Spleen (tissue), 11 donors: ENCODE measurements around the gene CNPPD1. TPM values are rescaled to one million over a fixed set of nuclear protein-coding genes. Genes with fewer than 3 reads are reported as not detected.

Experiments
- DNase-seq: peaks from one replicate; pipeline ENCODE4 v3.0.0-alpha.2; 2020
- H3K27ac ChIP-seq, 8 donors: fragments of 200-600 bp; sonication (generic) in 7 of 8; 1 replicate in 4 of 8; 2 replicates in 4 of 8; pipeline versions ENCODE4 v1.5.0 to v1.8.0; 2016 to 2021; ENCODE audit warnings: inconsistent platforms in 4 of 8, mild to moderate bottlenecking in 4 of 8, moderate library complexity in 1 of 8
- H3K27me3 ChIP-seq, 7 donors: fragments of 200-600 bp; sonication (generic) in 6 of 7; replicated peaks in 1 of 7; 1 replicate in 4 of 7; 2 replicates in 3 of 7; pipeline versions ENCODE4 v1.5.0 to v1.8.0; 2016 to 2021; ENCODE audit warnings: inconsistent platforms in 3 of 7, mild to moderate bottlenecking in 1 of 7
- H3K36me3 ChIP-seq, 6 donors: fragments of 200-600 bp; sonication (generic) in 5 of 6; 1 replicate in 4 of 6; 2 replicates in 2 of 6; pipeline versions ENCODE4 v1.5.0 to v1.8.0; 2016 to 2021; ENCODE audit warnings: inconsistent platforms in 2 of 6
- H3K4me1 ChIP-seq, 6 donors: fragments of 200-600 bp; sonication (generic) in 5 of 6; 1 replicate in 3 of 6; 2 replicates in 3 of 6; pipeline versions ENCODE4 v1.5.0 to v1.8.0; 2016 to 2021; ENCODE audit warnings: inconsistent platforms in 3 of 6
- H3K4me3 ChIP-seq, 8 donors: fragments of 200-600 bp; sonication (generic) in 7 of 8; 1 replicate in 4 of 8; 2 replicates in 4 of 8; pipeline versions ENCODE4 v1.5.0 to v1.8.0; 2016 to 2021; ENCODE audit warnings: inconsistent platforms in 4 of 8, mild to moderate bottlenecking in 4 of 8, moderate library complexity in 2 of 8
- H3K9me3 ChIP-seq, 8 donors: fragments of 200-600 bp; sonication (generic) in 7 of 8; 1 replicate in 4 of 8; 2 replicates in 4 of 8; pipeline versions ENCODE4 v1.5.0 to v1.8.0; 2016 to 2021; ENCODE audit warnings: inconsistent platforms in 4 of 8
- CTCF ChIP-seq, 11 experiments: fragments of 200-600 bp in 7 of 11; fragments of 450-650 bp in 4 of 11; sonication (generic) in 4 of 11; IDR thresholded peaks in 8 of 11; conservative IDR thresholded peaks in 3 of 11; 1 replicate in 7 of 11; 2 replicates in 4 of 11; pipeline versions ENCODE4 v1.4.0 to v1.8.0; 2016 to 2021; ENCODE audit warnings: antibody characterized with exemption in 11 of 11, inconsistent platforms in 4 of 11, mild to moderate bottlenecking in 1 of 11
- POLR2A ChIP-seq, 3 donors: fragments of 450-650 bp; IDR thresholded peaks; one replicate each; pipeline ENCODE4 v1.5.1; 2017; ENCODE audit warnings: antibody characterized with exemption in 3 of 3, mild to moderate bottlenecking in 1 of 3
- POLR2AphosphoS5 ChIP-seq, 3 donors: sonication (generic); formaldehyde crosslinking; IDR thresholded peaks; one replicate each; pipeline ENCODE4 v1.5.1; 2017; ENCODE audit warnings: antibody characterized with exemption in 3 of 3
- WGBS, 5 donors: extraction: QIAGEN DNeasy Blood & Tissue Kit in 3 of 5; methylation state at CpG; one replicate each; pipeline versions ENCODE4 v1.1.5 to v1.1.7; 2013 to 2018; 5-methylcytosine and 5-hydroxymethylcytosine counted together
- intact Hi-C: fragments of 100-400 bp; cut with DNase I; formaldehyde crosslinking; loops from one replicate; pipeline ENCODE4 v1.15.0; 2023; ENCODE audit warnings: low total_unique reads
- polyA plus RNA-seq, 3 donors: library from polyadenylated mRNA; stranded (reverse); fragments of 200-250 nt; gene quantifications; one replicate each; pipeline ENCODE4 v1.2.1, GENCODE V29; 2013
- total RNA-seq, 7 donors: library from RNA; depleted of rRNA in 3 of 7; stranded (reverse); fragments of >200 nt in 3 of 7; fragmentation: NEBNext Ultra II Directional in 4 of 7; extraction: Animal tissue kit (Norgen Biotek cat#: 25700) in 4 of 7; gene quantifications; one replicate each; pipeline versions ENCODE4 v1.1.0 to v1.2.1, GENCODE V29; 2016 to 2021
- donor health status: healthy with polysubstance abuse.
- donor health status: DM: no; HTN: no; CAD: no; lungs with moderate emphysema.
- donor health status: DM: no; HTN: no; CAD: no.
- donor health status: Bipolar disorder and iron deficiency.
- donor health status: healthy.
- donor health status: DM: no; HTN: no; CAD: no.
- donor health status: DM: yes; HTN: yes; CAD: no.

Gene CNPPD1
- total and polyA plus RNA-seq, 10 donors, result 51.3 to 80.8 (median 65.2) TPM

GRCh38 chr2:219174801-219175200 is 1.9 kb downstream of the CNPPD1 start:
- H3K36me3 ChIP-seq, result peaks cover 0 to 55% (median 40%) of the 10 kb centered on the region in 6 donors
- intact Hi-C loops, result loop anchor here (5.0 kb wide), 1 partner anchor 32 kb away; the partner anchor contains the start of gene ZFAND2B
- no peak for TF ChIP-seq CTCF (IDR thresholded peaks at IDR 0.05 in 8 of 11, conservative IDR thresholded peaks at IDR 0.05 in 3 of 11)
- no peak for TF ChIP-seq POLR2A (IDR thresholded peaks at IDR 0.05)
- peaks cover 27 to 83% (median 48%) of the 10 kb centered on the region in 6 donors for H3K4me1 ChIP-seq
- no peak for DNase-seq
- no peaks in the 10 kb centered on the region for H3K9me3 ChIP-seq
- no peaks in the 10 kb centered on the region for H3K27me3 ChIP-seq
- H3K27ac ChIP-seq, result peak overlapping the region in 1 of 8 donors; percentile 48
- WGBS, 5 donors, result 90 to 95% (median 91%) methylated on average over 7 of the region's 7 CpGs
- H3K4me3 ChIP-seq, result no peak overlapping the region

- H3K9me3 ChIP-seq, result no peaks in the 10 kb centered on the region
- intact Hi-C loops, result loop anchor here (5.0 kb wide), 1 partner anchor 33 kb away; the partner anchor contains the start of gene ZFAND2B
Measured at GRCh38 chr2:219174146-219174545, 2.6 kb downstream of the CNPPD1 start.

GRCh38 chr2:219173176-219173575 is 3.5 kb downstream of the CNPPD1 start:
- Histone ChIP-seq H3K9me3 (no peaks in the 10 kb centered on the region), H3K36me3 (peaks cover 0 to 50% (median 35%) of the 10 kb centered on the region in 6 donors), H3K27me3 (no peaks in the 10 kb centered on the region), H3K4me3 (no peak overlapping the region), H3K27ac (peak overlapping the region in 1 of 8 donors; percentile 74), H3K4me1 (peaks cover 19 to 77% (median 34%) of the 10 kb centered on the region in 6 donors)
- WGBS, 5 donors, result 91 to 97% (median 94%) methylated on average over 6 of the region's 6 CpGs
- intact Hi-C loops, result loop anchor here (5.0 kb wide), 1 partner anchor 34 kb away; the partner anchor contains the start of gene ZFAND2B
- DNase-seq, result no peak
- no peak for TF ChIP-seq CTCF (IDR thresholded peaks at IDR 0.05 in 8 of 11, conservative IDR thresholded peaks at IDR 0.05 in 3 of 11)
- no peak for TF ChIP-seq POLR2AphosphoS5 (IDR thresholded peaks at IDR 0.05)

More at GRCh38 chr2:219174146-219174545, 2.6 kb downstream of the CNPPD1 start:
- Histone ChIP-seq H3K27me3 (no peaks in the 10 kb centered on the region), H3K4me3 (no peak overlapping the region), H3K27ac (no peak overlapping the region), H3K4me1 (peaks cover 23 to 76% (median 41%) of the 10 kb centered on the region in 6 donors), H3K36me3 (peaks cover 0 to 50% (median 35%) of the 10 kb centered on the region in 6 donors)
- 89 to 100% (median 96%) methylated on average over 3 of the region's 3 CpGs for WGBS, 5 donors
- no peak for DNase-seq
- TF ChIP-seq POLR2A (IDR thresholded peaks at IDR 0.05) (no peak), CTCF (IDR thresholded peaks at IDR 0.05 in 8 of 11, conservative IDR thresholded peaks at IDR 0.05 in 3 of 11) (no peak), POLR2AphosphoS5 (IDR thresholded peaks at IDR 0.05) (no peak)

- Histone ChIP-seq H3K4me1 (peaks cover 19 to 77% (median 34%) of the 10 kb centered on the region in 6 donors), H3K4me3 (no peak overlapping the region), H3K27me3 (no peaks in the 10 kb centered on the region), H3K9me3 (no peaks in the 10 kb centered on the region), H3K36me3 (peaks cover 0 to 50% (median 35%) of the 10 kb centered on the region in 6 donors), H3K27ac (peak overlapping the region in 3 of 8 donors; percentile 58 to 74 (median 70))
- 84 to 93% (median 87%) methylated on average over 15 to 16 of the region's 16 CpGs for WGBS, 5 donors
- DNase-seq, result no peak
- TF ChIP-seq POLR2AphosphoS5 (IDR thresholded peaks at IDR 0.05), result peak in 1 of 3 donors; percentile 20
- TF ChIP-seq CTCF (IDR thresholded peaks at IDR 0.05 in 8 of 11, conservative IDR thresholded peaks at IDR 0.05 in 3 of 11), result no peak
- TF ChIP-seq POLR2A (IDR thresholded peaks at IDR 0.05), result no peak
- intact Hi-C loops, result loop anchor here (5.0 kb wide), 1 partner anchor 35 kb away; the partner anchor contains the start of gene ZFAND2B
Measured at GRCh38 chr2:219172231-219173154, 4.2 kb downstream of the CNPPD1 start.
